Thoracic aorta (tissue), 2 donors: ENCODE data around the gene BCKDHB. TPM values are rescaled to one million over a fixed set of nuclear protein-coding genes. Genes with fewer than 3 reads are reported as not detected.
"Not testable (repeated sequence)": the region's sequence is repeated elsewhere in the genome, so short reads cannot be mapped to it uniquely, and the experiment has no call there.

Experiments
- ATAC-seq: fragments of 150-250 bp; one replicate; pipeline ENCODE4 v1.8.0; 2017; ENCODE audit warnings: low read depth; ENCODE audit not compliant: insufficient number of reproducible peaks, low FRiP score
- DNase-seq: peaks from one replicate; pipeline ENCODE4 v3.0.0-alpha.2; 2020; ENCODE audit warnings: low spot score
- H3K27ac ChIP-seq, 2 donors: fragments of 200-600 bp; sonication (generic); 1 replicate in 1 of 2; 2 replicates in 1 of 2; pipeline ENCODE4 v1.5.1; 2016; ENCODE audit warnings: mild to moderate bottlenecking in 2 of 2, moderate library complexity in 2 of 2
- H3K27me3 ChIP-seq: fragments of 200-600 bp; sonication (generic); replicated peaks from 2 replicates; pipeline ENCODE4 v1.6.0; 2016; ENCODE audit warnings: mild to moderate bottlenecking; ENCODE audit not compliant: insufficient read depth
- H3K36me3 ChIP-seq: fragments of 200-600 bp; sonication (generic); one replicate; pipeline ENCODE4 v1.5.1; 2016
- H3K4me1 ChIP-seq, 2 donors: fragments of 200-600 bp; sonication (generic); 1 replicate in 1 of 2; 2 replicates in 1 of 2; pipeline versions ENCODE4 v1.5.1 to v1.6.0; 2016; ENCODE audit warnings: low read depth in 2 of 2, mild to moderate bottlenecking in 1 of 2; ENCODE audit not compliant: control insufficient read depth in 1 of 2
- H3K4me3 ChIP-seq: fragments of 200-600 bp; sonication (generic); 2 replicates; pipeline ENCODE4 v1.5.1; 2016; ENCODE audit warnings: mild to moderate bottlenecking
- H3K9me3 ChIP-seq: fragments of 200-600 bp; sonication (generic); 2 replicates; pipeline ENCODE4 v1.5.1; 2016
- total RNA-seq, 2 donors: library from RNA; depleted of rRNA; stranded (reverse); fragments of >200 nt; gene quantifications; one replicate each; pipeline versions ENCODE4 v1.1.0 to v1.2.3, GENCODE V29; 2016
- TF ChIP-seq, protein P1 (sequence below): fragments of 200-600 bp; sonication (generic); IDR thresholded peaks from one replicate; pipeline ENCODE4 v1.5.1; 2019; ENCODE audit warnings: antibody characterized with exemption

The BCKDHB gene
- total RNA-seq, 2 donors from 2014 or later, result 14.1 to 22.1 TPM

GRCh38 chr6:80210618-80211017 is 104.1 kb downstream of the BCKDHB start:
- Histone ChIP-seq H3K27ac (no peak overlapping the region), H3K4me3 (no peak overlapping the region), H3K9me3 (no peaks in the 10 kb centered on the region), H3K4me1 (peaks cover 0 to 2% of the 10 kb centered on the region in 2 donors), H3K27me3 (no peaks in the 10 kb centered on the region), H3K36me3 (no peaks in the 10 kb centered on the region)
- TF ChIP-seq, protein P1, sequence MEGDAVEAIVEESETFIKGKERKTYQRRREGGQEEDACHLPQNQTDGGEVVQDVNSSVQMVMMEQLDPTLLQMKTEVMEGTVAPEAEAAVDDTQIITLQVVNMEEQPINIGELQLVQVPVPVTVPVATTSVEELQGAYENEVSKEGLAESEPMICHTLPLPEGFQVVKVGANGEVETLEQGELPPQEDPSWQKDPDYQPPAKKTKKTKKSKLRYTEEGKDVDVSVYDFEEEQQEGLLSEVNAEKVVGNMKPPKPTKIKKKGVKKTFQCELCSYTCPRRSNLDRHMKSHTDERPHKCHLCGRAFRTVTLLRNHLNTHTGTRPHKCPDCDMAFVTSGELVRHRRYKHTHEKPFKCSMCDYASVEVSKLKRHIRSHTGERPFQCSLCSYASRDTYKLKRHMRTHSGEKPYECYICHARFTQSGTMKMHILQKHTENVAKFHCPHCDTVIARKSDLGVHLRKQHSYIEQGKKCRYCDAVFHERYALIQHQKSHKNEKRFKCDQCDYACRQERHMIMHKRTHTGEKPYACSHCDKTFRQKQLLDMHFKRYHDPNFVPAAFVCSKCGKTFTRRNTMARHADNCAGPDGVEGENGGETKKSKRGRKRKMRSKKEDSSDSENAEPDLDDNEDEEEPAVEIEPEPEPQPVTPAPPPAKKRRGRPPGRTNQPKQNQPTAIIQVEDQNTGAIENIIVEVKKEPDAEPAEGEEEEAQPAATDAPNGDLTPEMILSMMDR, result no peak
- DNase-seq (no peak), ATAC-seq (no peak)

DNA sequence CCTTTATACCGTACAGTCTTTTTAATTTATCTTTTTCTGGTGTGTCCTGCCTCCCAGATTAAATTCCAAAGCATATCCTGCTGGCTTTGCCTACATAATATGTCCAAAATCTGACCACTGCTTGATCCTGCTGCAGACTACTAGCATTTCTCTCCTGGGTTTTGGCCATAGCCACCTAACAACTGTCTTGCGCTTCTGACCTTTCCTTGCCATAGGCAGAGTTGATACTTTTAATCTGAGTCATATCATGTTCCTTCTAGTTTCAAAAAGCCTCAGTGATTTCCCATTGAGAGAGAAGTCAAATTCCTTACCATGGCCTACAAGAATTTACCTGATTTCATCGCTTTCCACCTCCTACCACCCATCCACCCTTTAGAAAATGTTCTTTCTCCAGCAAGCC is 104.8 kb downstream of the BCKDHB start:
- Histone ChIP-seq H3K4me1 (no peaks in the 10 kb centered on the region), H3K27ac (no peak overlapping the region), H3K4me3 (no peak overlapping the region), H3K36me3 (no peaks in the 10 kb centered on the region), H3K27me3 (no peaks in the 10 kb centered on the region), H3K9me3 (no peaks in the 10 kb centered on the region)
- TF ChIP-seq, protein P1, result no peak
- DNase-seq (no peak), ATAC-seq (no peak)

DNA sequence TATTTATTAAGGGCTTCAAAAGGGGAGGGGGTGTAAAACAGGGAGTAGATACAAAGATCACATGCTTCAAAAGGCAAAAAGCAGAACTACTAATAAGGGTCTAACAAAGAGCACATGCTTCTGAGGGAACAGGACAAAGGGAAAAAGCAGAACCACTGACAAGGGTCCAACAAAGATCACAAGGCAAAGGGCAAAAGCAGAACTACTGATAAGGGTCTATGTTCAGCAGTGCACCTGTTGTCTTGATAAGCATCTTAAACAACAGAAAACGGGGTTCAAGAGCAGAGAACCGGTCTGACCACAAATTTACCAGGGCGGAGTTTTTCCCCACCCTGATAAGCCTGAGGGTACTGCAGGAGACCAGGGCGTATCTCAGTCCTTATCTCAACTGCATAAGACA is 105.4 kb downstream of the BCKDHB start:
- DNase-seq, H3K27ac ChIP-seq, H3K4me3 ChIP-seq, H3K4me1 ChIP-seq, H3K9me3 ChIP-seq, H3K36me3 ChIP-seq, H3K27me3 ChIP-seq, ATAC-seq: not testable (repeated sequence)

DNA sequence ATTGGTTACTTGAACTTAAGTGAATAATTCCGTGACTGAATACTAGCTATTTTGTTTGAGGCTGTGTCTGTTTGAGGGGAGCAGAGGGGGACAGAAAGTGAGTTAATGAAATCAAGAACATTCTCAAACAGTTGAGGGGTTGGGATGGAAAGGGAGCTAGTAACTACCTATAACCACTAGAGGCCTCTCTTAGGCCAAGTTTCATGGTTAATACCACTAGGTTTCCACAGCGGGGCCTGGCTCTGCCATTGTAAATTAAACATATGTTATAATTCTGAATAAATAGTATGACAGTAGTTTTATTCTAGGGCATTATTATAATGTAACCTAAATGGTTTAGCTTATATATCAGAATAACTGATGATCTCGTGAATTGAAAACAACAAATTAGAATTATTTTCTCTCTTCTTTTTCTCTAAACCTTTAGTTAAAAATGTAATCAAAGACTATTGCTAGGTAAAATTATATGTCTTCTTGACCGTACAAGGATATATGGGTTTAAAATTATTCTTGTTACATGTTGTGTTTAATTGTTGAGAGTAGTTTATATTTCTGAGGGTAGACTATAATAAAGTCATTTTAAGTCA is 108.1 kb downstream of the BCKDHB start:
- Histone ChIP-seq H3K4me1 (no peaks in the 10 kb centered on the region), H3K9me3 (no peaks in the 10 kb centered on the region), H3K27me3 (no peaks in the 10 kb centered on the region), H3K36me3 (no peaks in the 10 kb centered on the region), H3K27ac (no peak overlapping the region), H3K4me3 (no peak overlapping the region)
- no peak for DNase-seq
- ATAC-seq, result no peak
- TF ChIP-seq, protein P1, result peak; percentile 66

- TF ChIP-seq, protein P1, result no peak
- no peak for ATAC-seq
- Histone ChIP-seq H3K4me3 (no peak overlapping the region), H3K9me3 (no peaks in the 10 kb centered on the region), H3K4me1 (no peaks in the 10 kb centered on the region), H3K27ac (no peak overlapping the region), H3K36me3 (no peaks in the 10 kb centered on the region), H3K27me3 (no peaks in the 10 kb centered on the region)
- DNase-seq, result no peak
These were observed 108.6 kb downstream of the BCKDHB start for GRCh38 chr6:80215063-80215462.

- peak overlapping the region; percentile 8 for H3K4me3 ChIP-seq
- DNase-seq (no peak), ATAC-seq (no peak)
- H3K9me3 ChIP-seq, result no peaks in the 10 kb centered on the region
- TF ChIP-seq, protein P1, result no peak
- H3K36me3 ChIP-seq, result no peaks in the 10 kb centered on the region
- H3K4me1 ChIP-seq, result no peaks in the 10 kb centered on the region
- H3K27me3 ChIP-seq, result no peaks in the 10 kb centered on the region
- no peak overlapping the region for H3K27ac ChIP-seq
These were observed 111.3 kb downstream of the BCKDHB start for GRCh38 chr6:80217794-80218193.
